SU-DHL-6 (cell line): ENCODE results near the gene ESYT2.

Source experiments
- H2AFZ ChIP-seq: fragments of 200-600 bp; sonication (generic); 2 replicates; pipeline ENCODE4 v1.6.1; 2014; ENCODE audit warnings: low read depth, mild to moderate bottlenecking, moderate library complexity, mixed read lengths, antibody characterized with exemption, low read length; ENCODE audit not compliant: severe bottlenecking
- H3F3A ChIP-seq: fragments of 200-600 bp; shearing (Covaris generic); 2 replicates; pipeline ENCODE4 v1.6.0; 2016; ENCODE audit warnings: antibody characterized with exemption, mild to moderate bottlenecking; ENCODE audit not compliant: insufficient read depth
- H3K27ac ChIP-seq: fragments of 200-600 bp; sonication (generic); 2 replicates; pipeline ENCODE4 v1.5.1; 2016; ENCODE audit warnings: low read depth, mild to moderate bottlenecking, low read length, moderate library complexity, mixed read lengths
- H3K27me3 ChIP-seq: fragments of 200-600 bp; sonication (generic), shearing (Covaris generic); 2 replicates; pipeline ENCODE4 v1.6.0; 2014; ENCODE audit warnings: mild to moderate bottlenecking, low read length
- H3K36me3 ChIP-seq: fragments of 200-600 bp; sonication (generic); 2 replicates; pipeline ENCODE4 v1.6.1; 2014; ENCODE audit warnings: mild to moderate bottlenecking, low read length, mixed read lengths
- H3K4me2 ChIP-seq: fragments of 300-600, 200-600 bp; shearing (Covaris generic), sonication (generic); 2 replicates; pipeline ENCODE4 v1.6.0; 2014; ENCODE audit warnings: low read length, low read depth, mild to moderate bottlenecking; ENCODE audit not compliant: poor library complexity, severe bottlenecking
- H3K4me3 ChIP-seq: fragments of 200-600 bp; sonication (generic); 2 replicates; pipeline ENCODE4 v1.5.1; 2014; ENCODE audit warnings: antibody characterized with exemption, low read length, mild to moderate bottlenecking, mixed read lengths; ENCODE audit not compliant: insufficient read depth, poor library complexity, severe bottlenecking
- H3K79me2 ChIP-seq: fragments of 200-600 bp; sonication (generic); 2 replicates; pipeline ENCODE4 v1.6.1; 2014; ENCODE audit warnings: mild to moderate bottlenecking, low read length, moderate library complexity; ENCODE audit not compliant: insufficient read depth
- H3K9ac ChIP-seq: fragments of 200-600 bp; sonication (generic); 2 replicates; pipeline ENCODE4 v1.7.0; 2014; ENCODE audit warnings: mild to moderate bottlenecking, low read length
- H3K9me2 ChIP-seq: fragments of 200-600 bp; sonication (generic); replicated peaks from 2 replicates; pipeline ENCODE4 v1.6.1; 2014; ENCODE audit warnings: low read length; ENCODE audit not compliant: insufficient read depth
- H3K9me3 ChIP-seq: fragments of 200-600 bp; sonication (generic); 2 replicates; pipeline ENCODE4 v1.6.1; 2014; ENCODE audit warnings: low read length, mixed read lengths; ENCODE audit not compliant: insufficient read depth
- H4K20me1 ChIP-seq: fragments of 200-600 bp; sonication (generic); 2 replicates; pipeline ENCODE4 v1.6.1; 2014; ENCODE audit warnings: low read depth, mild to moderate bottlenecking, antibody characterized with exemption, low read length, moderate library complexity, mixed read lengths
- CTCF ChIP-seq: fragments of 200-600 bp; sonication (generic); IDR thresholded peaks from one replicate; pipeline ENCODE4 v1.5.1; 2017; ENCODE audit warnings: antibody characterized with exemption, mild to moderate bottlenecking, low read length, moderate library complexity; ENCODE audit not compliant: insufficient read depth, poor library complexity, severe bottlenecking
- EZH2phosphoT487 ChIP-seq: fragments of 200-600 bp; sonication (generic), shearing (Covaris generic); conservative IDR thresholded peaks from 2 replicates; pipeline ENCODE4 v1.6.1; 2018; ENCODE audit warnings: mild to moderate bottlenecking, antibody characterized with exemption, low read length, moderate library complexity, mixed read lengths

Gene ESYT2

GRCh38 chr7:158865977-158866376, 36.7 kb upstream of the ESYT2 start:
- H3F3A ChIP-seq: no peaks in the 10 kb centered on the region
- no peak overlapping the region for H3K9ac ChIP-seq
- H3K9me3 ChIP-seq: no peaks in the 10 kb centered on the region
- no peaks in the 10 kb centered on the region for H3K36me3 ChIP-seq
- no peak overlapping the region for H3K4me2 ChIP-seq
- TF ChIP-seq CTCF (no peak), EZH2phosphoT487 (no peak)
- H2AFZ ChIP-seq: no peak overlapping the region
- no peaks in the 10 kb centered on the region for H4K20me1 ChIP-seq
- no peak overlapping the region for H3K4me3 ChIP-seq
- H3K27ac ChIP-seq: no peak overlapping the region
- no peaks in the 10 kb centered on the region for H3K27me3 ChIP-seq
- H3K9me2 ChIP-seq: no peaks in the 10 kb centered on the region
- H3K79me2 ChIP-seq: no peaks in the 10 kb centered on the region

DNA sequence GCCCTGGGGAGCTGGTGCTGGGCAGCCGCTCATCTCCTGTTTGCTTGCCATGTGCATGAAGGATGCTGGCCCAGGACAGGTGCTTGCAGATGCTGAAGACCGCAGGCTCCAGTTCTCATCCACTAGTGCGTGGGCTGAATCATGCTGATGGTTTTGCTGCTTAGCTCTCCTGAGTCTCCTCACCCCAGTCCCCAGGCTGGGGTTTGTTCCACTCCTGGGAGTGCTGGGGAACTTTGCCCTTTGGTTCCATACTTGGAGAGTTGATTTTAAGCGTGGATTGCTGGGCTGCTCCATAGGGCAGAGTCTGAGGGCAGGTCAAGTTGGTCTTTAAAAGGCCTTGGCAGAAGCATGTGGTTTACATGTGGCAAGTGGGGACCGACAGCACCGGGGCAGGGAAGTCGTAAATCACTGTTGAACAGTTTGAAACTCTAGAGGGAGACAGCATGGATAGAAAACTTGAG, 36.2 kb upstream of the ESYT2 start:
- no peak overlapping the region for H3K4me3 ChIP-seq
- no peaks in the 10 kb centered on the region for H3K79me2 ChIP-seq
- H3K9ac ChIP-seq: no peak overlapping the region
- no peaks in the 10 kb centered on the region for H3K9me3 ChIP-seq
- no peaks in the 10 kb centered on the region for H3F3A ChIP-seq
- no peaks in the 10 kb centered on the region for H4K20me1 ChIP-seq
- H3K27me3 ChIP-seq: no peaks in the 10 kb centered on the region
- TF ChIP-seq EZH2phosphoT487 (no peak), CTCF (no peak)
- no peaks in the 10 kb centered on the region for H3K9me2 ChIP-seq
- H3K36me3 ChIP-seq: no peaks in the 10 kb centered on the region
- no peak overlapping the region for H3K27ac ChIP-seq
- H3K4me2 ChIP-seq: no peak overlapping the region
- no peak overlapping the region for H2AFZ ChIP-seq

DNA sequence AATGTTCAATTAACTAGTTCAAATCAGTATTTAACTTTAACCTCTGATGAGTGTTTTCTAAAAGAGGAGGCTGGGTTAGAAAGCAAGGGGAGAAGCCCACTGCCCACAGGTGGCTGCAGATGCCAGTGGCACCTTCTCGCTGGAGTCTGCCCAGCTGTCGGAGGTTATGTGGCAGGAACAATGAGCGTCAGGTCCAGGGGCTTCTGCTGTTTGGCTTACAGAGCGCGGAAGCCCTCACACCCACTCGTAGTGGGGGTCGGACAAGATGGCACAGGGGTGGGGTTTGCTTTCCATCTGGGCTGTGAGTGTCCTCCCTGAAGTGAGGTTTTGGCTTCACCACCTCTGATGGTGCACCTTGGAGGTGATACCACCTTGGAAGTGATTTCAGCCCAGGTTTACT, 35.5 kb upstream of the ESYT2 start:
- Histone ChIP-seq H3K9ac (no peak overlapping the region), H3K27ac (no peak overlapping the region), H3F3A (no peaks in the 10 kb centered on the region), H3K27me3 (no peaks in the 10 kb centered on the region), H3K4me3 (no peak overlapping the region), H4K20me1 (no peaks in the 10 kb centered on the region), H2AFZ (no peak overlapping the region), H3K36me3 (no peaks in the 10 kb centered on the region), H3K79me2 (no peaks in the 10 kb centered on the region), H3K9me3 (no peaks in the 10 kb centered on the region), H3K4me2 (no peak overlapping the region), H3K9me2 (no peaks in the 10 kb centered on the region)
- TF ChIP-seq EZH2phosphoT487 (no peak), CTCF (no peak)

DNA sequence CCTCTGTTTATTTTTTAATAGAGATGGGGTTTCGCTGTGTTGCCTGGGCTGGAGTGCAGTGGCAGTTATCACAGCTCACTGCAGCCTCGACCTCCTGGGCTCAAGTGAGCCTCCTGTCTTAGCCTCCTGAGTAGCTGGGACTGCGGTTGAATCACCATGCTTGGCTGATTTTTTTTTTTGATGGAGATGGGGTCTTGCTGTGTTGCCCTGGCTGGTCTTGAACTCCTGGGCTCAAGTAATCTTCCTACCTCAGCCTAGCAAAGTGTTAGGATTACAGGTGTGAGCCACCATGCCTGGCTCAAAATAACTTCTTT, 35.2 kb upstream of the ESYT2 start:
- H3K27ac ChIP-seq: no peak overlapping the region
- H3F3A ChIP-seq: no peaks in the 10 kb centered on the region
- H3K79me2 ChIP-seq: no peaks in the 10 kb centered on the region
- no peaks in the 10 kb centered on the region for H4K20me1 ChIP-seq
- no peaks in the 10 kb centered on the region for H3K9me2 ChIP-seq
- no peak overlapping the region for H3K4me2 ChIP-seq
- H3K9me3 ChIP-seq: no peaks in the 10 kb centered on the region
- H3K9ac ChIP-seq: no peak overlapping the region
- no peaks in the 10 kb centered on the region for H3K36me3 ChIP-seq
- no peak overlapping the region for H2AFZ ChIP-seq
- H3K27me3 ChIP-seq: no peaks in the 10 kb centered on the region
- TF ChIP-seq EZH2phosphoT487 (no peak), CTCF (no peak)
- H3K4me3 ChIP-seq: no peak overlapping the region
